ENCODE results near the gene NXNL1. TPM values are rescaled to one million over a fixed set of nuclear protein-coding genes. Genes with fewer than 3 reads are reported as not detected.
A peak's percentile ranks its signal among the peaks of the same experiment; 100 is the strongest.
"Not testable (repeated sequence)": the region's sequence is repeated elsewhere in the genome, so short reads cannot be mapped to it uniquely, and the experiment has no call there.

Gene NXNL1, protein sequence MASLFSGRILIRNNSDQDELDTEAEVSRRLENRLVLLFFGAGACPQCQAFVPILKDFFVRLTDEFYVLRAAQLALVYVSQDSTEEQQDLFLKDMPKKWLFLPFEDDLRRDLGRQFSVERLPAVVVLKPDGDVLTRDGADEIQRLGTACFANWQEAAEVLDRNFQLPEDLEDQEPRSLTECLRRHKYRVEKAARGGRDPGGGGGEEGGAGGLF
- total RNA-seq: not detected in 2 replicates
- long read RNA-seq: 0 reads

DNA sequence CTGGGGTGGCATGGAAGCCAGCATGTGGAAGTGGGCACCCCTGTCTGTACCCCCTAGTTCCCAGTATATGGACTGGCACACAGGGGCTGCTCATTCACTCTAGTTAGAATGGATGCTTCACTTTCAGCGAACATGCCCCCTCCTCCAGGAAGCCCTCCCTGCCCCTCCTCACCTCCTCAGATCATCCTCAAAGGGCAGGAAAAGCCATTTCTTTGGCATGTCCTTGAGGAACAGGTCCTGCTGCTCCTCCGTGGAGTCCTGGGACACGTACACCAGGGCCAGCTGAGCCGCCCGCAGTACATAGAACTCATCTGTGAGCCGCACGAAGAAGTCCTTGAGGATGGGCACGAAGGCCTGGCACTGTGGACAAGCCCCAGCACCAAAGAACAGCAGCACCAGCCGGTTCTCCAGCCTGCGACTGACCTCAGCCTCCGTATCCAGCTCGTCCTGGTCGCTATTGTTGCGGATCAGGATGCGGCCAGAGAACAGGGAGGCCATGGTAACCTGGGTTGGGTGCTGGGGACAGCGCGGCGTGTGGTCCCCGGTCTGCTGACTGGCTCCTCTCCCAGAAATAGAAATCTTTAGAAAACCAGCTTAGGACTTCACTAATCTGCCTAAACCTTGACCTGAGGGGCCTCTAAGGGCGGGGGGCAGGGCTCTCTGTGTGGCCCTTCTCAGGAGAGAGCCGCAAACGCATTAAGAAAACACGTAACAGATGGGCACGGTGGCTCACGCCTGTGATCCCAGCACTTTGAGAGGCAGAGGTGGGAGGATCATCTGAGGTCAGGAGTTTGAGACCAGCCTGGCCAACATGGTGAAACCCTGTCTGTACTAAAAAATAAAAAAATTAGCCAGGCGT lies at the start of gene NXNL1:
Gene NXNL1 (minus strand): TSS at position 555 of the 859 bp plus-strand sequence. CDS start 57 bp downstream, at position 498.
- TF ChIP-seq, protein P1, sequence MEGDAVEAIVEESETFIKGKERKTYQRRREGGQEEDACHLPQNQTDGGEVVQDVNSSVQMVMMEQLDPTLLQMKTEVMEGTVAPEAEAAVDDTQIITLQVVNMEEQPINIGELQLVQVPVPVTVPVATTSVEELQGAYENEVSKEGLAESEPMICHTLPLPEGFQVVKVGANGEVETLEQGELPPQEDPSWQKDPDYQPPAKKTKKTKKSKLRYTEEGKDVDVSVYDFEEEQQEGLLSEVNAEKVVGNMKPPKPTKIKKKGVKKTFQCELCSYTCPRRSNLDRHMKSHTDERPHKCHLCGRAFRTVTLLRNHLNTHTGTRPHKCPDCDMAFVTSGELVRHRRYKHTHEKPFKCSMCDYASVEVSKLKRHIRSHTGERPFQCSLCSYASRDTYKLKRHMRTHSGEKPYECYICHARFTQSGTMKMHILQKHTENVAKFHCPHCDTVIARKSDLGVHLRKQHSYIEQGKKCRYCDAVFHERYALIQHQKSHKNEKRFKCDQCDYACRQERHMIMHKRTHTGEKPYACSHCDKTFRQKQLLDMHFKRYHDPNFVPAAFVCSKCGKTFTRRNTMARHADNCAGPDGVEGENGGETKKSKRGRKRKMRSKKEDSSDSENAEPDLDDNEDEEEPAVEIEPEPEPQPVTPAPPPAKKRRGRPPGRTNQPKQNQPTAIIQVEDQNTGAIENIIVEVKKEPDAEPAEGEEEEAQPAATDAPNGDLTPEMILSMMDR (IDR thresholded peaks at IDR 0.05): no peak
- H3K36me3 Mint-ChIP-seq (ENCODE audit: unreplicated experiment): no peaks in the 10 kb centered on the region
- H3K9me3 Mint-ChIP-seq (ENCODE audit: unreplicated experiment): no peaks in the 10 kb centered on the region
- H3K27ac Mint-ChIP-seq (ENCODE audit: unreplicated experiment): no peak within 1 kb of the TSS
- peaks cover 6% of the 10 kb centered on the region for H3K4me1 Mint-ChIP-seq (ENCODE audit: unreplicated experiment)
- no peak within 1 kb of the TSS for H3K4me3 Mint-ChIP-seq (ENCODE audit: unreplicated experiment)
- no peak for DNase-seq (ENCODE audit: extremely low spot score, unreplicated experiment)
- H3K27me3 Mint-ChIP-seq (ENCODE audit: unreplicated experiment): peaks cover 14% of the 10 kb centered on the region

DNA sequence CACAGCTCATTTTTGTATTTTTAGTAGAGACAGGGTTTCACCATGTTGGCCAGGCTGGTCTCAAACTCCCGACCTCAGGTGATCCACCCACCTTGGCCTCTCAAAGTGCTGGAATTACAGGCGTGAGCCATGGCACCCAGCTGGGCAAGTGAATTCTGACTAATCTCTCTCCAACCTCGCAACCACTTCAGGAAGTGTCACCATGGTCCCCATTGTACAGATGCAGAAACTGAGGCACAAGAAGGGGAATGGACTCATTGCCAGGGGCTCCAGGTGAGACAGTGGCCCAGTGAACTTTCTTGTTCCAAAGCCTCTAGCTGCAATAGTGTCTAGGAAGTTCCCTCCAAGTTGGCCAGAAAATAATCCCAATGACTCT lies 47.8 kb upstream of the NXNL1 start:
- not testable (repeated sequence) for H3K9me3 Mint-ChIP-seq (ENCODE audit: unreplicated experiment); DNase-seq (ENCODE audit: extremely low spot score, unreplicated experiment); H3K36me3 Mint-ChIP-seq (ENCODE audit: unreplicated experiment); H3K27me3 Mint-ChIP-seq (ENCODE audit: unreplicated experiment)
- Mint-ChIP-seq H3K27ac (ENCODE audit: unreplicated experiment) (peak overlapping the region; percentile 98), H3K4me1 (ENCODE audit: unreplicated experiment) (peaks cover 41% of the 10 kb centered on the region), H3K4me3 (ENCODE audit: unreplicated experiment) (peak overlapping the region; percentile 56)

DNA sequence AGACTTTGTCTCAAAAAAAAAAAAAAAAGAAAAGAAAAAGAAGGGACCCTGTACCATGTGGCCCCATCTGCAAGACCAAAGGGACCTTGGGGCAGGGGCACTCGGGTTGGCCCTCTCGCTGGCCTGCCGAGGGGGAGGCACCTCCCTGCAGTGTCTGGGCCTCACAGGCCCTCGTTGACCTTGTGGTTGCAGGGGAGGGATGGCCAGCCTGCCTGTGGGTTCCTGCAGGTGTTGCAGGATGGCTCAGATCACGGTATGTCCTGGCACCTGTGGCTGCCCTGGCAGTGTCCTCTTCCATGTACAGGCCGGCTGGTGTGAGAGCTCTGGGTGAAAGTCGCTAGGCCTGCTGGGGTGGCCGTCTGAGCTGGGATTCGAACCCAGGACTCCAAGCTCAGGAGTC lies 46.0 kb upstream of the NXNL1 start:
- Mint-ChIP-seq H3K27ac (ENCODE audit: unreplicated experiment) (peak overlapping the region; percentile 23), H3K9me3 (ENCODE audit: unreplicated experiment) (no peaks in the 10 kb centered on the region), H3K4me1 (ENCODE audit: unreplicated experiment) (peaks cover 32% of the 10 kb centered on the region), H3K27me3 (ENCODE audit: unreplicated experiment) (no peaks in the 10 kb centered on the region), H3K36me3 (ENCODE audit: unreplicated experiment) (peaks cover 8% of the 10 kb centered on the region), H3K4me3 (ENCODE audit: unreplicated experiment) (no peak overlapping the region)
- TF ChIP-seq, protein P1 (IDR thresholded peaks at IDR 0.05): no peak
- no peak for DNase-seq (ENCODE audit: extremely low spot score, unreplicated experiment)

DNA sequence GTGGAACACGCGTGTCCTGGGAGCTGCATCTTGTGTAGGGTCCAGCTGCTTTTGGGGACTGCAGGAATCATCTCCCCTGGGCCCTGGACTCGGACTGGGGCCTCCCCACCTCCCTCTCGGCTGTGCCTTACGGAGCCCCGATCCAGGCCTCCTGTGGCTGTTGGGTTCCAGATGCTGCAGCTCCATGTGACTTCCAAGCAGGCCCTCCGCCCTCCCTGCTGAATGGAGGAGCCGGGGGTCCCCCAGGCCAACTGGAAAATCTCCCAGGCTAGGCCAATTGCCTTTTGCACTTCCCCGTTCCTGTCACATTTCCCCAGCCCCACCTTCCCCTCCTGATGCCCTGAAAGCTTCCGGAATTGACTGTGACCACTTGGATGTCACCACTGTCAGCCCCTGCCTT lies 44.5 kb upstream of the NXNL1 start:
- Mint-ChIP-seq H3K27ac (ENCODE audit: unreplicated experiment) (peak overlapping the region; percentile 47), H3K4me3 (ENCODE audit: unreplicated experiment) (no peak overlapping the region), H3K27me3 (ENCODE audit: unreplicated experiment) (no peaks in the 10 kb centered on the region), H3K36me3 (ENCODE audit: unreplicated experiment) (peaks cover 12% of the 10 kb centered on the region), H3K4me1 (ENCODE audit: unreplicated experiment) (peaks cover 23% of the 10 kb centered on the region), H3K9me3 (ENCODE audit: unreplicated experiment) (no peaks in the 10 kb centered on the region)
- TF ChIP-seq, protein P1 (IDR thresholded peaks at IDR 0.05): no peak
- no peak for DNase-seq (ENCODE audit: extremely low spot score, unreplicated experiment)

DNA sequence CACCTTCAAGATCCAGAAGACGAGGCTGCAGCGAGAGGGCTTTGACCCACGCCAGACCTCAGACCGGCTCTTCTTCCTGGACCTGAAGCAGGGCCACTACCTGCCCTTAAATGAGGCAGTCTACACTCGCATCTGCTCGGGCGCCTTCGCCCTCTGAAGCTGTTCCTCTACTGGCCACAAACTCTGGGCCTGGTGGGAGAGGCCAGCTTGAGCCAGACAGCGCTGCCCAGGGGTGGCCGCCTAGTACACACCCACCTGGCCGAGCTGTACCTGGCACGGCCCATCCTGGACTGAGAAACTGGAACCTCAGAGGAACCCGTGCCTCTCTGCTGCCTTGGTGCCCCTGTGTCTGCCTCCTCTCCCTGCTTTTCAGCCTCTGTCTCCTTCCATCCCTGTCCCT lies 43.7 kb upstream of the NXNL1 start:
- peaks cover 16% of the 10 kb centered on the region for H3K36me3 Mint-ChIP-seq (ENCODE audit: unreplicated experiment)
- no peak overlapping the region for H3K27ac Mint-ChIP-seq (ENCODE audit: unreplicated experiment)
- no peaks in the 10 kb centered on the region for H3K27me3 Mint-ChIP-seq (ENCODE audit: unreplicated experiment)
- H3K9me3 Mint-ChIP-seq (ENCODE audit: unreplicated experiment): no peaks in the 10 kb centered on the region
- H3K4me1 Mint-ChIP-seq (ENCODE audit: unreplicated experiment): peaks cover 21% of the 10 kb centered on the region
- no peak for DNase-seq (ENCODE audit: extremely low spot score, unreplicated experiment)
- TF ChIP-seq, protein P1 (IDR thresholded peaks at IDR 0.05): no peak
- H3K4me3 Mint-ChIP-seq (ENCODE audit: unreplicated experiment): no peak overlapping the region
